Measurements from ENCODE around the gene LDB3. TPM values are rescaled to one million over a fixed set of nuclear protein-coding genes. Genes with fewer than 3 reads are reported as not detected.

Gene LDB3
- total RNA-seq, 2 experiments from 2014 or later: 0.07 to 0.09 TPM

DNA sequence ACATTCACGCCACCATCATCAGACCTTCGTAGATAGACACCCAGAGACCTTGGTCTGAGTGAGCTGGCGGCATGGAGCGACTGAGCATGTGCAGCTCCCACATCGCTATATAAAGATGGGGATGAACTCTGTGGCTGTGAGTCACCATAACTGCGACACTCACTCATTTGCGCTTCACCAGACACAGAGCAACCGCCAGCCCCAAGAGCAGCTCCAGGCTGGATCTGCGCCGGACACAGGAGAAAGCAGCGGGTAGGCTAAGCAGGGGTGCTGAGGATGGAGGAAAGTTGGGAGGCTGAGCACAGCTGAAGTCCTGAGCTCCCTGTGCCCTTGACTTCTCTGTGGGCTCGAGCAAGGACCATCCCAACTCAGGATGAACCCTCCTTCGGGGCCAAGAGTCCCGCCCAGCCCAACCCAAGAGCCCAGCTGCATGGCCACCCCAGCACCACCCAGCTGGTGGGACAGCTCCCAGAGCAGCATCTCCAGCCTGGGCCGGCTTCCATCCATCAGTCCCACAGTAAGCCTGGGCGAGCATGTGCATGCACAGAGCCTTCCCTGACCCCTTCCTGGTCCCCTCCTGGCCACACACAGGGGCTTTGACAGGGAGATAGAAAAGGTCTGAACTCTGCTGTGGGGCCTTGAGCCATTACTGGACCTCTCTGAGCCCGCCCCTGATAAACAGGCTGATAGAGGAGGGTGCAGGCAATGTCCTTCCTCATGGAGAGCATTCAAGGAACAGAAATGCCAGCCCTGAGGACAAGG is 13.7 kb upstream of the LDB3 start, which contains the start of gene OPN4:
OPN4 (plus strand) TSS at position 137 of the 762 bp plus-strand sequence; CDS start at position 374, 237 bp downstream.
- Mint-ChIP-seq H3K27me3 (no peaks in the 10 kb centered on the region), H3K9me3 (no peaks in the 10 kb centered on the region), H3K4me1 (ENCODE audit: low read depth) (no peaks in the 10 kb centered on the region), H3K4me3 (no peak within 1 kb of the TSS), H3K36me3 (ENCODE audit: low read depth) (no peaks in the 10 kb centered on the region), H3K27ac (no peak within 1 kb of the TSS)
- TF ChIP-seq CTCF (IDR thresholded peaks at IDR 0.05): no peak
- intact Hi-C loops (cut with micrococcal nuclease): no loop called here
- DNase-seq: no peak
- no peak for ATAC-seq
- ChIA-PET POLR2A (no interaction called here), CTCF (no interaction called here)

GRCh38 chr10:86655173-86655540 is 13.2 kb upstream of the LDB3 start:
- TF ChIP-seq CTCF (IDR thresholded peaks at IDR 0.05): no peak
- Mint-ChIP-seq H3K4me3 (no peak overlapping the region), H3K4me1 (ENCODE audit: low read depth) (no peaks in the 10 kb centered on the region), H3K36me3 (ENCODE audit: low read depth) (no peaks in the 10 kb centered on the region), H3K27me3 (no peaks in the 10 kb centered on the region), H3K9me3 (no peaks in the 10 kb centered on the region), H3K27ac (no peak overlapping the region)
- CTCF ChIA-PET: no interaction called here
- intact Hi-C loops (cut with micrococcal nuclease): no loop called here
- POLR2A ChIA-PET: no interaction called here
- no peak for DNase-seq
- no peak for ATAC-seq

DNA sequence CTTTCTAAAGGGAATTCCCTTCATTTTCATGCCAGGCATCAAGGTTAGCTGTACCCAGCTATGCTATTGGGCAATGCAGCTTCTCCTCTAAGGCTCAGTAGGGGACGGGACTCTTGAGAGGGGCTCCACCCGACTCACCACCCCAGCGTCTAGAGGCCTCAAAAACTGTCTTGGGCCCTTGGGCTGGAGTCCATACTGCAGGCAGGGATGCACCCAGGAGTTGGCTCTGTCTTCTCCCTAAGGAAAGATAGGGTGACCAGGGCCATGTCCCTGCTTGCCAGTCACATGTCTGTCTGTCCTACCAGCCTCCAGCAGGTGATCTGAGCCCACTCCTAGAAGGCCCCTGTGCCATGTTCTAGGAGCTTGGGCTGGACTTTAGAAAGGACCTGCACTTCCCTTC is 12.7 kb upstream of the LDB3 start:
- Mint-ChIP-seq H3K4me3 (no peak overlapping the region), H3K27me3 (no peaks in the 10 kb centered on the region), H3K36me3 (ENCODE audit: low read depth) (no peaks in the 10 kb centered on the region), H3K4me1 (ENCODE audit: low read depth) (no peaks in the 10 kb centered on the region), H3K9me3 (no peaks in the 10 kb centered on the region), H3K27ac (no peak overlapping the region)
- no peak for TF ChIP-seq CTCF (IDR thresholded peaks at IDR 0.05)
- DNase-seq (no peak), ATAC-seq (no peak)
- CTCF ChIA-PET: no interaction called here
- intact Hi-C loops (cut with micrococcal nuclease): no loop called here
- POLR2A ChIA-PET: no interaction called here

DNA sequence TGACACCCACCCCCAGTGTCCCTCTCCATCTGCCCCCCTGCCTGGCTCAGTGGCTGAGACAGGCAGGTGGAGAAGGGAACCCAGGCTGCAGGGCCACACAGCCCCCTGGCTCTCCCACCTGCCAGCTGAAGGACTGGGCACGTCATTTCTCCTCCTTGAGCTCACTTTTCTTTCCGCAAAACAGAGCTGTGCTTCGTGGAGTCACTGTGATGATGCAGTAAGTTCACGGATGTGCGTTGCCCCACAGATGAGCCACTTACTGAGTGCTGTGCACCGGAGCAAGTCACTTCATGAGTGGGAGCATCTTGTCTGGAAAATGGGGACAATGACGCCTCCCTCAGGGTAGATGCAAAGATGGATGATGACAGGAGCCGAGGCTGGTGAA is 11.3 kb upstream of the LDB3 start:
- CTCF ChIA-PET: no interaction called here
- Mint-ChIP-seq H3K27me3 (no peaks in the 10 kb centered on the region), H3K9me3 (no peaks in the 10 kb centered on the region), H3K36me3 (ENCODE audit: low read depth) (no peaks in the 10 kb centered on the region), H3K4me1 (ENCODE audit: low read depth) (no peaks in the 10 kb centered on the region), H3K27ac (no peak overlapping the region), H3K4me3 (no peak overlapping the region)
- DNase-seq (no peak), ATAC-seq (no peak)
- no peak for TF ChIP-seq CTCF (IDR thresholded peaks at IDR 0.05)
- intact Hi-C loops (cut with micrococcal nuclease): no loop called here
- POLR2A ChIA-PET: no interaction called here

DNA sequence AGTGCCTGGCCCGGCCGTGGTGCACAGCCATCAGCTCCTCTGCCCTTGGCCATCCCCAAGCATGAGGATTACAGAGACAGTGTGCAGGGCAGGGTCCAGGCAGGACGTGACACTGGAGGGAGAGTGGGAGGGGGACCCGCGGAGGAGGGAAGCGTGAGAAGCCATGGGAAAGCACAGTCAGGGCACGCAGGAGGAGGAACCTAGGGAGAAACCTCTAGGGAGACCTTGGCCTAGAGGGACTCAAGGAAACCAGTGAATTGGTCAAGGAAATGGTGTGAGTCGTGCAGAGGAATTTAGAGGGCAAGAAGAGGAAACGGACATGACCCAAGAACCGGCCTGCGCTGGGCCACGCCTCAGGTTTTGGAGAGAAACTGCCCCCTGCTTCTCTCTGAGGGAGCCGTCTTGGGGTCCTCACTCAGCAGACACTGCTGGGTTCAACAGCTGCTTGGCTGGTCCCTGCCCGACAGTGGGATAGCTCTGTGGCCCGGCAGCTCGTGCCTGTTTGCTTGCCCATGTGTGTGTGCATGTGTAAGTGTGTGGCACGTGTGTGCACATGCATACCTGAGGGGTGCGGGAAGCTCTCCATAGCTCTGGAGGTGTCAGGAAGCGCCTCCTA is 10.8 kb upstream of the LDB3 start:
- CTCF ChIA-PET: no interaction called here
- Mint-ChIP-seq H3K9me3 (no peaks in the 10 kb centered on the region), H3K36me3 (ENCODE audit: low read depth) (no peaks in the 10 kb centered on the region), H3K27ac (no peak overlapping the region), H3K27me3 (no peaks in the 10 kb centered on the region), H3K4me3 (no peak overlapping the region), H3K4me1 (ENCODE audit: low read depth) (no peaks in the 10 kb centered on the region)
- ATAC-seq (no peak), DNase-seq (no peak)
- intact Hi-C loops (cut with micrococcal nuclease): no loop called here
- TF ChIP-seq CTCF (IDR thresholded peaks at IDR 0.05): no peak
- POLR2A ChIA-PET: no interaction called here

Measured in activated CD8-positive, alpha-beta T cell treated with anti-CD3 and anti-CD28 coated beads for 36 hours (primary cell).